NOMO-1 treated with DMSO at 0.1 percent for 48 hours (cell line): ENCODE data around the gene AHCY.
"Not testable (repeated sequence)": the region's sequence is repeated elsewhere in the genome, so short reads cannot be mapped to it uniquely, and the experiment has no call there.

ENCODE experiments used
- DNase-seq: peaks from one replicate; lab custom pipeline; 2025; ENCODE audit not compliant: unreplicated experiment; lab: John Stamatoyannopoulos, UW

Gene AHCY

DNA sequence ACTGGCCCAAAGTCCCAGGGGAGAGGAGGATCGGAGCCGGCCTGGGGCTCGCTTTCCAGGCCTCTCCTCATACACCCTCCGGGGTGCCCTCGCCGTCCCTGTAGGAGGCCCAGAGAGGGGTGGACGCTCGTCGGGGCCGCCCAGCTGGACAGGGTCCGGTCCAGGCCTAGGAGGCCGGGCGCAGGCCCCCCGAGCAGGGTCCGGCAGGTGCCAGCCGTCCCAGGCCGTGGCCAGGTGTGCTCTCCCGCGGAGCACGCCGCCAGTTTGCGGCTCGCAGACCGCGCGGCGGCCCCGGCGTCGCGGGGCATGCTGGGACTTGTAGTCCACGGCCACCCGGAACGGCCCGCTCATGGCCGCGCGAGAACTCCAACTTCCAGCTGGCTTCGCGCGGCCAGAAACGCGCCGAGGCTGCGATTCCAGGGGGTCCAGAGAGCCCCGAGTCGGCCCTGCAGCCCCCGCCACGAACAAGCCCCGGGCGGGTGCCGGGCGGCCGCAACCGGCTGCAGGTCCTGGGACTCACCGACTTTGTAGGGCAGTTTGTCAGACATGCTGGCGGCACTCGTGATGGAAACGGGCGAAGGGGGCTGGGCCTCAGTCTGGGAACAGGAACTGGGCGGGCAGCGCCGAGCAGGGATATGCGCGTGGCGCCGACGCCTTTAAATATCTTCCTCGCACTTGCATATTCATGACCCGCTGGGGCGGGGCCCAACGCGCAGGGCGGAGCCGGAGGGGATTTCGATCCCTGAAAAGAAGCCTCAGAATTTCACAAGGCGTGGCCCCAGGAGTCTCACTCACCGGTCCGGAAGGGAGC, at the start of gene AHCY:
Gene AHCY (minus strand): TSS at position 633 of the 811 bp plus-strand sequence. CDS start 85 bp downstream, at position 548.
- peak; percentile 97 for DNase-seq

DNA sequence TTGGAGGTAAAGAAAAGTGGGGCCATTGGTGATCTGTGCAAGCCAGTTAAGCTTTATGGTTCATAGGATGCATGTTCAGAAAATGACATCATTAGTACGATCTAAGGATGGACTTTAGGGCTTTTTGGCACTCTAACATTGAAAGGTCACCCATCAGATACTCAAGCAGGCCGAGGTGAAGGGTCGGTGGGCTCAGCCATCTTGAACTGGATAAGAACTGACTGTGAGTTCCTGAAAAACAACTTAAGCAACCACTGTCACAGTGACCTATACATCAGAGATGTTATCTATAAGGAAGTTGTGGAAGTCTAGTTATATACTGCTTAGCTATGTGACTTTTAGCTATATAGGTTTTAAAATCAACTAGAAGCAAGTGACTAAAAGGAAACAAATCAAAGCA, 46.9 kb upstream of the AHCY start:
- peak; percentile 50 for DNase-seq

DNA sequence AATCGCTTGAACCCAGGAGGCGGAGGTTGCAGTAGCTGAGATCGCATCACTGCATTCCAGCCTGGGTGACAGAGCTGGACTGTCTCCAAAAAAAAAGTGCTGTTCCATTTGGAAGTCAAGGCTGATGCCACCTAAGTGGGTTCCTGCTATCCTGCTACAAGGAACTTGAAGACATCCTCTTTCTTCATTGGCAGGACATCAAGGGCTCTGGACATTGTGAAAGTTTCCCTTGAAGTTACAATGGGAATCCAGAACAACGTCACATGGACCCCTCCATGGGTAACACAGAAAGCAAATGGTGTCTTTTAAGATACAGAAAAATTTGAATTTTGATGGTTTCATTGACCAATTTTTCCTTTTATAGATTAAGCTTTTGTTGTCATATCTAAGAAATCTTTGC, 44.4 kb upstream of the AHCY start:
- no peak for DNase-seq

DNA sequence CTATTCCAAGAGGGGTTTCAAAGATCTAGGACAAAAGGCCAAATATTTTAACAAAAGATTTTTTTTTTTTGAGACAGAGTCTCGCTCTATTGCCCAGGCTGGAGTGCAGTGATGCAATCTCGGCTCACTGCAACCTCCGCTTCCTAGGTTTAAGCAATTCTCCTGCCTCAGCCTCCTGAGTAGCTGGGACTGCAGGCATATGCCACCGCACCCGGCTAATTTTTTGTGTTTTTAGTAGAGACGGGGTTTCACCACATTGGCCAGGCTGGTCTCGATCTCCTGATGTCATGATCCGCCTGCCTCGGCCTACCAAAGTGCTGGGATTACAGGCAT, 43.3 kb upstream of the AHCY start:
- DNase-seq, result not testable (repeated sequence)

DNA sequence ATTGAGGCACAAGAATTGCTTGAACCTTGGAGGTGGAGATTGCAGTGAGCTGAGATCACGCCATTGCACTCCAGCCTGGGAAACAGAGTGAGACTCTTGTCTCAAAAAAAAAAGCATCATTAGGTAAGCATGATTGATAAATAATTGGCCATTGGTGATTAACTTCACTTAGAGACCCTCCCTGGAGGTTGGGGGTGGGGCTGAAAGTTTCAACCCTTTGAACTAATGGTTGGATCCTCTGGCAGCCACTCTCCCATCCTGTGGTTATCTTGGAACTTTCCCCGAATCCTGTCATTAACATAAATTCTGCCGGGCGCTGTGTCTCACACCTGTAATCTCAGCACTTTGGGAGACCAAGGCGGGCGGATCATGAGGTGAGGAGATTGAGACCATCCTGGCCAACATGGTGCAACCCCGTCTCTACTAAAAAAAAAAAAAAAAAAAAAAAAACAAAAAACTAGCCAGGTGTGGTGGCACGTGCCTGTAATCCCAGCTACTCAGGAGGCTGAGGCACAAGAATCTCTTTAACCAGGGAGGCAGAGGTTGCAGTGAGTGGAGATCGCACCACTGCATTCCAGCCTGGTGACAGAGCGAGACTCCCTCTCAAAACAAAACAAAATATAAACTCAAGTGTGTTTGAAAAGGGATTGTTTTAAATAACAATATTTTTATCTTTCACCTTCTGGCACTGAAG, 42.8 kb upstream of the AHCY start:
- not testable (repeated sequence) for DNase-seq

DNA sequence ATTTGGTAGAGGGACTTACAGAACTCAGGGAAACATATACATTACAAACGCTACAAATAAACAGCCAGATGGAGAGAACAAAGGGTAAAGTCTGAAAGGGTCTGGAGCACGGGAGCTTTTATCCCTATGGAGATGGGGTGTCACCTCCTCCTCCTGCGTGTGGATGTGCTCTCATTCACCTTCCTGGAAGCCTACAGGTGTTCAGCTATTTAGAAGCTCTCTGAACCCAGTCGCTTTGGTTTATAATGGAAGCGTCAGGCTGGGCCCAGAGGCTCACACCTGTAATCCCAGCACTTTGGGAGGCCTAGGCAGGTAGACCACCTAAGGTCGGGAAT, 42.2 kb upstream of the AHCY start:
- DNase-seq, result no peak

DNA sequence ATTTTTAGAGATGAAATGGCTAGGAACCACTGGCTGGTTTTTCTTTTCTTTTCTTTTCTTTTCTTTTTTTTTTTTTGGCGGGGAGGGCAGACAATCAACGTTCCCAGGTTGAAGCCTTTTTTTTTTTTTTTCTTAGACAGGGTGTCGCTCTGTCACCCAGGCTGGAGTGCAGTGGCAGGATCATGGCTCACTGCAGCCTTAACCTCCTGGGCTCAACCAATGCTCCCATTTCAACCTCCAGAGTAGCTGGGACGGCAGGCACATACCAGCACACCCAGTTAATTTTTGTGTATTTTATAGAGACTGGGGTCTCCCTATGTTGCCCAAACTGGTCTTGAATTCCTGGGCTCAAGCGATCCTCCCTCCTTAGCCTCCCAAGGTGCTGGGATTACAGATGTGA, 41.1 kb upstream of the AHCY start:
- no peak for DNase-seq

DNA sequence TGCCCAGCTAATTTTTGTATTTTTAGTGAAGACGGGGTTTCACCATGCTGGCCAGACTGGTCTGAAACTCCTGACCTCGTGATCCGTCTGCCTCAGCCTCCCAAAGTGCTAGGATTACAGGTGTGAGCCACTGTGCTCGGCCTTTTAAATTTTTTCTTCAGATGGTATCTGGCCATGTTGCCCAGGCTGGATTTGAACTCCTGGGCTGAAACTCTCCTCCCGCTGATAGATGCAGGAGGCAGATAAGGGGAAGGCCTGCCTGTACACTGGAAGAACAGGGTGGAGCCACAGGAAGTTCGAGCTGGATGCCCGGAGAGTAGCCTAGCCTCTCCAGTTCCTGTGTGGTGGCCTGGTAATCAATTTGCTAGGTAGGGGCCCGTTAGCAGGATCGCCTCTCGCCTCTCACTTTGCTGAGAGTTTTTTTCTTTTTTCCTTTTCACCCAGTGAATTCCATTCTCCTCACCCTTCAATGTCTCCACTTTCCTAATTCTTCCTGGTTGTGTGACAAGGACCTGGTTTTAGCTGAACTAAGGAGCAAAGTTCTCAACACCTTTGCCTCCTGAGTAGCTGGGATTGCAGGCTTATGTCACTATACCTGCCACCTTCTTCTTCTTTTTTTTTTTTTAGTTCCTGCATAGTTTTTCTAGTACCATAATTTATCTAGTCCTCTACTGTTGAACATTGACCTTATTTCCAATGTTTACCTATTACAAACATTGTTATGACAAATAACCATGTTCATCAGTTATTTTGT, 40.5 kb upstream of the AHCY start:
- no peak for DNase-seq

DNA sequence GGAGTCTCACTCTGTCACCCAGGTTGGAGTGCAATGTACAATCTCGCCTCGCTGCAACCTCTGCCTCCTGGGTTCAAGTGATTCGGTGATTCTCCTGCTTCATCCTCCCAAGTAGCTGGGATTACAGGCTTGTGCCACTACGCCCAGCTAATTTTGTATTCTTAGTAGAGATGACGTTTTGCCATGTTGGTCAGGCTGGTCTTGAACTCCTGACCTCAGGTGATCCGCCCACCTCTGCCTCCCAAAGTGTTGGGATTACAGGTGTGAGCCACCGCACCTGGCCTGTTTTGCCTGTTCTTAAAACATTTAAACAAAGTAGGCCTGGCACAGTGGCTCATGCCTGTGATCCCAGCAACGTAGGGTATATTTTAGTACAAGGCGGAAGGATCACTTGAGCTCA, 38.0 kb upstream of the AHCY start:
- DNase-seq, result not testable (repeated sequence)

DNA sequence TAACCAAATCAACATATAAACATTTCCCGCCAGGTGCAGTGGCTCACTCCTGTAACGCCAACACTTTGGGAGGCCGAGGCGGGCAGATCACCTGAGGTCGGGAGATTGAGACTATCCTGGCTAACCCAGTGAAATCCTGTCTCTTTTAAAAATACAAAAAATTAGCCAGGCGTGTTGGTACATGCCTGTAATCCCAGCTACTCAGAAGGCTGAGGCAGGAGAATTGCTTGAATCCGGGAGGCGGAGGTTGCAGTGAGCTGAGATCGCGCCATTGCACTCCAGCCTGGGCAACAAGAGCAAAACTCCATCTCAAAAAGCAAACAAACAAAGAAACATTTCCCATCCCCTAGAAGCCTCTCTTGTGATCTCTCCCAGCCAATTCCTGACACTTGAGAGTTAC, 37.6 kb upstream of the AHCY start:
- not testable (repeated sequence) for DNase-seq

DNA sequence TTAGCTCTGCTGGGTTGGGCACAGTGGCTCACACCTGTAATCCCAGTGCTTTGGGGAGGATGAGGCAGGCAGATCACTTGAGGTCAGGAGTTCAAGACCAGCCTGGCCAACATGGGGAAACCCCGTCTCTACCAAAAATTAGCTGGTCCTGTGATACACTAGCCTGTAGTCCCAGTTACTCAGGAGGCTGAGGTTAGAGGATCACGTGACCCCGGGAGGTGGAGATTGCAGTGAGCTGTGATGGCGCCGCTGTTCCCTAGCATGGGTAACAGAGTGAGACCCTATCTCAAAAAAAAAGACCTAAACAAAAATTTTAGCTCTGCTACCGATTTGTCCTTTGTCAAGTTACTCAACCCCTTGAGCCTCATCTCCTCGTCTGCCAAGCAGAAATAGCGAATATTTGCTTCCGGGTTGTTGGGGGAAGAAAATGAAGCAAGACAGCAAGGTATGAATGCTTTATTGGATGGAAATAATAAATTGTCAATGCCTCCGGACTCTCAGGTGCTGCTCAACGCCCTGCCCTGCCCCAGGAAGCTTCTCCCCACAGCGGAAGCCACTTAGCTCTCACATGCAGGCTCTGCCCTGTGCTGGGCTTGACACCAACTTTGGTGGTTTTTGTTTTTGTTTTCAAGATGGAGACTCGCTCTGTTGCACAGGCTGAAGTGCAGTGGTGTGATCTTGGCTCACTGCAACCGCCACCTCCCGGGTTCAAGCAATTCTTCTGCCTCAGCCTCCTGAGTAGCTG, 35.0 kb upstream of the AHCY start:
- DNase-seq, result no peak

DNA sequence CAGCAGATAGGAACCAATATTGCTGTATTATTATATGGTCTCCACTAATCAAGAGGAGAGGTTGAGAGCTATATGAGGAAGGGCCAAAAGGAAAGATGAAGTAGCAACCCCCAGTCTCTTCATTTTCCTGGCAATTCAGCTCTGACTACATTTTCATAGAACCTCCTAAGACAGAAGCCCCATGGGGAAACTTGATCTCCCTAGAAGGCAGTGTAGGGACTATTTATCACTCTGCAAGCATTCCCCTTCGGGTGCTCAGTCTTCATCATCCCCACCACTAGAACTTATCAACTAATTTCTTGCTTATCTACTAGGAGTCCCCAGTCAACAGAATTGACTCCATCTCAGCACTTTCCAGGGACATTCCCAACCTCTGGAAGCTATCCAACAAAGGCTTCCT, 34.4 kb upstream of the AHCY start:
- DNase-seq, result no peak

DNA sequence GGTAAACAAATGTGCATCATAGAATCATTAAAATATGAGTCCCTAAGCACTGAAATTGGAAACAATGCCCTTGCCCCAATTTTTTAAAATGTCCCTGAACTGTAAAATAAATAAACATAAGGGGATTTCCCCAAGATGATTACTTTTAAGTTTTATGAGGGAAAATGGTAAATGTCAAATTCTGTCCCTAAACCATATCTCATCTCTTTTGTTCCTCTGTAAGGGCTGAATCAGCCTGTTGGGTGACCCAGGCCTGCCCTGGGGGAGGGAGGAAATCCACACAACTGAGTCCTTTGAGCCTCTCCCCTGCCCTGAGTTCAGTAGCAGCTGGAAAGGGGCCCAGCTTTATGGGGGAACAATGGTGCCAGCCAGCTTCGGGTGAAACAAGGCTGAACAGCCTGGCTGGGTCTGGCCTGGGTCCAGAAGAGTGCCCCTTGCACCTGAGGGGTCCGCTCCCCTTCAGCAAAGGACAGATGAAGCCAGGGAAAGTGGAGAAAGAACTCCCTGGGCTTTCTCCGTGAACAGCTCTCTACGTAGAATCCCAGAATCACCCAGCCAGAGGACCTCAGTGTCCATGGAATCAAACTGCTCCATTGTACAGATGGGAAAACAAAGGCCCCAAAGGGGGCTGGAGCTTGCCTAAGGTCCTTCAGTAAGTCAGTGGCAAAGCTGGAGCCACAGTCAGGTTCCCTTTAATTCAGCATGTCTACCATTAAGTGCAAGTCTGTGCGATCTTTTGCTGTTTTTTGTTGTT, 31.7 kb upstream of the AHCY start:
- no peak for DNase-seq

DNA sequence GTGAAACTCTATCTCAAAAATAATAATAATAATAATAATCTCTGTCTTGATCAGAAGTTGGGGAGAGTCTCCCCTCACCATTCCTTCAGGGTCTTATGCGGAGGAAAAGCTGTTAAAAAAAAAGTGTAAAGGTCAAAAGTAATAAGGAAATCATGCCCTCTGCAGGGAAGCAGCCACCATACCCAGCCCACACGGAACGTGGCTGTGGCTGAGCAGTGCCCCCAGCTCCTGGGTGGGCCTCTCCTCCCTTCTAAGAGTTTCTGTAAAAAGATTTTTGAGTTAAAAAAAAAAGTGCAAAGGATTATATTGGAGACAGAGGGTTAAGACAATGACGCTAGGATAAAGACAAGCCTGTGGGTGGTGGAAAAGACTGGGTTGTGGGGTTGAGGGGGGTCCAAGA, 30.6 kb upstream of the AHCY start:
- no peak for DNase-seq

DNA sequence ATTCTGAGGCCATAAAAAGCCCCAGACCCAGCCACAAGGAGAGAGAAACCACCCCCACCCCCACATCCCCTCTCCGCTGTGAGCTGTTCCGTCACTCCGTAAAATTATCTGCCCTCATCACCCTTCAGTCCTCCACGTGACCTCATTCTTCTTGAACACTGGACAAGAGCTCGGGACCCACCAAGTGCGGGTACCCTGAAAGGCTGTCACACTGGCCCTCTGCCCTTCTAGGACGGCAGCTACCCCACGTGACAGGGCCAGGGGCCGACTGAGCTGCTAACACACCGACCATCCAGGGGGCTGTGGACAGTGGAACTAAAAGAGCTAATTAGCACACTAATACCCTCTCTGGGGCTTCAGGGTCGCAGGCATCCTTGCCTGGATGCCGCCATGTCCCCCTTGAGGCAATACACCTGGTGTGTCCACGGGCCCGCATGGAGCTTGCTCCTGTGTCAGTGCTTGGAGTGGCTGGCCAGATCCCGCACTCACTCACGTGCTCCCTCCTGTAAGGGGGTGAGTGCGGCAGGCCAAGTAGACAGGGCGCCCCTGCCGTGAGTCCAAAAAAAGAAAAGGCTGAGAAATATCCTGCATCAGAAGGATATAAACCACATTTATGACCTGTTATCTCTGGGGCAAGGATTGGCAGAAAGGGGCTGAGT, 29.2 kb upstream of the AHCY start:
- no peak for DNase-seq

DNA sequence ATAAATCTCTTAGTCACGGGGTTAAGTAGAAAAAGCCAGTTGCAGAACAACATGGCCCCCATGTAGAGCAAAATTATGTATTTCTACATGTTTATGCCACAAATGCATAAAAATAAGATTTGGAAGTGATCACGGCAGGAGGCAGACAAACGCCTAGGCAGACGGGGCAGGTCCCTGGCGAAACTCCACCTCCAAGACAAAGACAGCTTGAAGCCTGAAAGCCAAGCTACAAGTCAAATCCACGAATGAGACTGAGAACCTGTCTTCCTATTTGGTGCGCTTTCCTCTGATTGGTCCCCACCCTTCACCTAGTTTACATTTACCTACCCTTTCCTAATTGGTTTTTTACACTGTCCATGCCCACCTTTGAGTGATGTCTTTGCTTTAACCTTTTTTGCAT, 28.7 kb upstream of the AHCY start:
- DNase-seq, result no peak

DNA sequence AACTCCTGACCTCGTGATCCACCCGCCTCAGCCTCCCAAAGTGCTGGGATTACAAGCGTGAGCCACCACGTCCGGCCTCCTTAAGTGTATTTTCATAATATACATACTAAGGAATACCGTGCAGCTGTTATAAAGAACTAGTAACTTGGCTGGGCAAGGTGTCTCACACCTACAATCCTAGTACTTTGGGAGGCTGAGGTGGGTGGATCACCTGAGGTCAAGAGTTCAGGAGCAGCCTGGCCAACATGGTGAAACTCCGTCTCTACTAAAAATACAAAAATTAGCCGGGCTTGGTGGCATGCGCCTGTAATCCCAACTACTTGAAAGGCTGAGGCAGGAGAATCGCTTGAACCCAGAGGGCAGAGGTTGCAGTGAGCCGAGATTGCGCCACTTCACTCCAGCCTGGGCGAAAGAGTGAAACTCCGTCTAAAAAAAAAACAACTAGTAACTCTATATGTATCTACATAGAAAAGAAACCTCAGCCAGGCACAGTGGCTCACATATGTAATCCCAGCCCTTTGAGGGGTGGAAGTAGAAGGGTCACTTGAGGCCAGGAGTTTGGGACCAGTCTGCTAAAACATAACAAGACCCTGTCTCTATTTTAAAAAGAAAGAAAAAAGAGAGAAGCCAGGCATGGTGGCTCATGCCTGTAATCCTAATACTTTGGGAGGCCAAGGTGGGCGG, 27.8 kb upstream of the AHCY start:
- not testable (repeated sequence) for DNase-seq

DNA sequence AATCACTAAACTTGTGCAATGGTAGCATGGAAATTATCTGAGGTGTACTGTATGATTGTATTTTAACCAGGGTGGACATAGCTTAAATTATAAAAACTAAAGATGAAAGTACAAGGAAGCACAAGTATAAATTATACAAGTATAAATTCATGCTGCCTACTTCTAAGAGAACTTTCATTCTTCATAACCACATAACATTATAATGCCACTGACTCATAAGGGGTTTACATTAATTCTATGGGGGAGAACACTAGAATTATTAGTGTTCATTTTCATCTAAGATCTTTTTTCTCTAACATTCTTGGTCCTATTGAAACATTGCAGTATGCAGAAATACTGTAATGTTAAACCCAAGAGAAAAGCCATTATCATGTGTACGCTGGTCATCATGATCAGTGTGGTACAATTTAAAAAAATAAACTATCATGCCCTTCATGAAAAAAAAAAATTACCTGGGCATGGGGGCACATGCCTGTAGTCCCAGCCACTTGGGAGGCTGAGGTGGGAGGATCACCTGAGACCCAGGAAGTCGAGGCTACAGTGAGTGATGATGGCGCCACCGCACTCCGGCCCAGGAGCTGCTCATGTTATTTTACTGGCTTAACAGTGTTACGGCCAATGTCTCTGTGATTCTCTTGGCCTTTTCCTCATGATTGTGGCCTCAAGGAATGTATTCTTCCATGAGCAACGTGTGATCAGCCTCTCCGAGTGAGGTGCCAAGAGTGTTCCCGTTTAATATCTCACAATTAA, 25.9 kb upstream of the AHCY start:
- no peak for DNase-seq

DNA sequence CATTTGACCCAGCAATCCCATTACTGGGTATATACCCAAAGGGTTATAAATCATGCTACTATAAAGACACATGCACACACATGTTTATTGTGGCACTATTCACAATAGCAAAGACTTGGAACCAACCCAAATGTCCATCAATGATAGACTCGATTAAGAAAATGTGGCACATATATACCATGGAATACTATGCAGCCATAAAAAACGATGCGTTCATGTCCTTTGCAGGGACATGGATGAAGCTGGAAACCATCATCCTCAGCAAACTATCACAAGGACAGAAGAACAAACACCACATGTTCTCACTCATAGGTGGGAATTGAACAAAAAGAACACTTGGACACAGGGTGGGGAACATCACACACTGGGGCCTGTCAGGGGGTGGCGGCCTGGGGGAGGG, 25.1 kb upstream of the AHCY start:
- DNase-seq, result not testable (repeated sequence)
